HEK293 (cell line): ENCODE data around the gene PTGES3L.

ENCODE experiments used
- ATF2 ChIP-seq: fragments of 450-650 bp; formaldehyde crosslinking; IDR thresholded peaks from 2 replicates; pipeline ENCODE4 v1.5.1; 2016; ENCODE audit warnings: missing biosample characterization, missing genetic modification characterization, low read depth
- KLF1 ChIP-seq: fragments of 450-650 bp; formaldehyde crosslinking; IDR thresholded peaks from 2 replicates; pipeline ENCODE4 v1.5.1; 2016; ENCODE audit warnings: missing biosample characterization, missing genetic modification characterization
- MYNN ChIP-seq: fragments of 450-650 bp; formaldehyde crosslinking; IDR thresholded peaks from 2 replicates; pipeline ENCODE4 v1.5.1; 2016; ENCODE audit warnings: missing biosample characterization, missing genetic modification characterization, borderline replicate concordance
- OVOL3 ChIP-seq: fragments of 450-650 bp; formaldehyde crosslinking; IDR thresholded peaks from 2 replicates; pipeline ENCODE4 v1.5.1; 2016; ENCODE audit warnings: missing biosample characterization, missing genetic modification characterization
- SALL2 ChIP-seq: fragments of 450-650 bp; formaldehyde crosslinking; IDR thresholded peaks from 2 replicates; pipeline ENCODE4 v1.5.0; 2017; ENCODE audit warnings: missing biosample characterization, mild to moderate bottlenecking, missing genetic modification characterization, borderline replicate concordance
- SCRT1 ChIP-seq: fragments of 450-650 bp; formaldehyde crosslinking; IDR thresholded peaks from 2 replicates; pipeline ENCODE4 v1.5.1; 2016; ENCODE audit warnings: missing biosample characterization, missing genetic modification characterization, borderline replicate concordance
- ZBTB48 ChIP-seq: fragments of 450-650 bp; formaldehyde crosslinking; IDR thresholded peaks from 2 replicates; pipeline ENCODE4 v1.5.1; 2016; ENCODE audit warnings: missing biosample characterization, missing genetic modification characterization
- ZEB2 ChIP-seq: fragments of 450-650 bp; formaldehyde crosslinking; IDR thresholded peaks from 2 replicates; pipeline ENCODE4 v1.5.1; 2016; ENCODE audit warnings: missing biosample characterization, missing genetic modification characterization
- ZFP69B ChIP-seq: fragments of 450-650 bp; formaldehyde crosslinking; IDR thresholded peaks from 2 replicates; pipeline ENCODE4 v1.5.1; 2016; ENCODE audit warnings: missing biosample characterization, missing genetic modification characterization
- ZNF302 ChIP-seq: fragments of 450-650 bp; formaldehyde crosslinking; IDR thresholded peaks from 2 replicates; pipeline ENCODE4 v1.5.1; 2016; ENCODE audit warnings: missing biosample characterization, missing genetic modification characterization, low read depth
- ZNF311 ChIP-seq: fragments of 450-650 bp; formaldehyde crosslinking; IDR thresholded peaks from 2 replicates; pipeline ENCODE4 v1.5.1; 2017; ENCODE audit warnings: missing biosample characterization, missing genetic modification characterization, borderline replicate concordance
- ZNF335 ChIP-seq: fragments of 450-650 bp; formaldehyde crosslinking; conservative IDR thresholded peaks from 2 replicates; pipeline ENCODE4 v1.5.1; 2016; ENCODE audit warnings: missing biosample characterization, missing genetic modification characterization
- ZNF510 ChIP-seq: fragments of 450-650 bp; formaldehyde crosslinking; IDR thresholded peaks from 2 replicates; pipeline ENCODE4 v1.5.1; 2018; ENCODE audit warnings: mild to moderate bottlenecking, missing genetic modification characterization, missing biosample characterization; ENCODE audit not compliant: insufficient replicate concordance
- ZNF571 ChIP-seq: fragments of 450-650 bp; formaldehyde crosslinking; IDR thresholded peaks from 2 replicates; pipeline ENCODE4 v1.5.0; 2017; ENCODE audit warnings: missing biosample characterization, missing genetic modification characterization
- ZNF624 ChIP-seq: fragments of 450-650 bp; formaldehyde crosslinking; IDR thresholded peaks from 2 replicates; pipeline ENCODE4 v1.5.1; 2017; ENCODE audit warnings: missing biosample characterization, missing genetic modification characterization
- ZNF626 ChIP-seq: fragments of 450-650 bp; sonication (Bioruptor Pico); formaldehyde crosslinking; IDR thresholded peaks from 2 replicates; pipeline ENCODE4 v1.5.1; 2018; ENCODE audit warnings: missing biosample characterization, missing genetic modification characterization, inconsistent platforms
- TF ChIP-seq, protein P1 (sequence below): IDR thresholded peaks from 2 replicates; pipeline ENCODE4 v1.6.1; 2011; ENCODE audit warnings: mild to moderate bottlenecking, low read depth, low read length, borderline replicate concordance
- TF ChIP-seq, protein P2 (sequence below): fragments of 450-650 bp; formaldehyde crosslinking; IDR thresholded peaks from 2 replicates; pipeline ENCODE4 v1.5.1; 2016; ENCODE audit warnings: missing biosample characterization, missing genetic modification characterization
- TF ChIP-seq, protein P3 (sequence below): fragments of 450-650 bp; formaldehyde crosslinking; IDR thresholded peaks from 2 replicates; pipeline ENCODE4 v1.5.1; 2016; ENCODE audit warnings: missing biosample characterization, missing genetic modification characterization
- TF ChIP-seq, protein P4 (sequence below): fragments of 450-650 bp; formaldehyde crosslinking; IDR thresholded peaks from 2 replicates; pipeline ENCODE4 v1.5.1; 2016; ENCODE audit warnings: missing biosample characterization, missing genetic modification characterization, borderline replicate concordance
- TF ChIP-seq, protein P5 (sequence below): fragments of 450-650 bp; formaldehyde crosslinking; IDR thresholded peaks from 2 replicates; pipeline ENCODE4 v1.5.1; 2016; ENCODE audit warnings: missing biosample characterization, missing genetic modification characterization
- TF ChIP-seq, protein P6 (sequence below): fragments of 450-650 bp; formaldehyde crosslinking; IDR thresholded peaks from 2 replicates; pipeline ENCODE4 v1.5.1; 2016; ENCODE audit warnings: missing biosample characterization, missing genetic modification characterization

Gene PTGES3L

GRCh38 chr17:43021741-43022512 is 42.0 kb upstream of the PTGES3L start, which contains the start of gene VAT1 (continued):
- TF ChIP-seq ZNF510 (tag by site-specific recombination) (no peak), MYNN (tag by site-specific recombination) (no peak), ZNF624 (tag by site-specific recombination) (no peak), ZEB2 (tag by site-specific recombination) (peak; percentile 91), OVOL3 (tag by site-specific recombination) (no peak), ZNF571 (tag by site-specific recombination) (no peak), ZNF626 (tag by site-specific recombination) (no peak), ZNF311 (tag by site-specific recombination) (no peak), ZNF302 (tag by site-specific recombination) (no peak), KLF1 (peak; percentile 44), ZBTB48 (peak; percentile 65), SCRT1 (tag by site-specific recombination) (no peak), ZFP69B (tag by site-specific recombination) (0 out of 2 replicates have a peak, but pooled peaks have one; percentile 53), ATF2 (tag by site-specific recombination) (no peak), SALL2 (tag by site-specific recombination) (no peak), ZNF335 (tag by site-specific recombination) (peak; percentile 46)
- TF ChIP-seq, protein P1, sequence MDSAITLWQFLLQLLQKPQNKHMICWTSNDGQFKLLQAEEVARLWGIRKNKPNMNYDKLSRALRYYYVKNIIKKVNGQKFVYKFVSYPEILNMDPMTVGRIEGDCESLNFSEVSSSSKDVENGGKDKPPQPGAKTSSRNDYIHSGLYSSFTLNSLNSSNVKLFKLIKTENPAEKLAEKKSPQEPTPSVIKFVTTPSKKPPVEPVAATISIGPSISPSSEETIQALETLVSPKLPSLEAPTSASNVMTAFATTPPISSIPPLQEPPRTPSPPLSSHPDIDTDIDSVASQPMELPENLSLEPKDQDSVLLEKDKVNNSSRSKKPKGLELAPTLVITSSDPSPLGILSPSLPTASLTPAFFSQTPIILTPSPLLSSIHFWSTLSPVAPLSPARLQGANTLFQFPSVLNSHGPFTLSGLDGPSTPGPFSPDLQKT: no peak
- TF ChIP-seq, protein P2, sequence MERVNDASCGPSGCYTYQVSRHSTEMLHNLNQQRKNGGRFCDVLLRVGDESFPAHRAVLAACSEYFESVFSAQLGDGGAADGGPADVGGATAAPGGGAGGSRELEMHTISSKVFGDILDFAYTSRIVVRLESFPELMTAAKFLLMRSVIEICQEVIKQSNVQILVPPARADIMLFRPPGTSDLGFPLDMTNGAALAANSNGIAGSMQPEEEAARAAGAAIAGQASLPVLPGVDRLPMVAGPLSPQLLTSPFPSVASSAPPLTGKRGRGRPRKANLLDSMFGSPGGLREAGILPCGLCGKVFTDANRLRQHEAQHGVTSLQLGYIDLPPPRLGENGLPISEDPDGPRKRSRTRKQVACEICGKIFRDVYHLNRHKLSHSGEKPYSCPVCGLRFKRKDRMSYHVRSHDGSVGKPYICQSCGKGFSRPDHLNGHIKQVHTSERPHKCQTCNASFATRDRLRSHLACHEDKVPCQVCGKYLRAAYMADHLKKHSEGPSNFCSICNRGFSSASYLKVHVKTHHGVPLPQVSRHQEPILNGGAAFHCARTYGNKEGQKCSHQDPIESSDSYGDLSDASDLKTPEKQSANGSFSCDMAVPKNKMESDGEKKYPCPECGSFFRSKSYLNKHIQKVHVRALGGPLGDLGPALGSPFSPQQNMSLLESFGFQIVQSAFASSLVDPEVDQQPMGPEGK: peak; percentile 44; the same call in 1 of the 2 replicates
- TF ChIP-seq, protein P3, sequence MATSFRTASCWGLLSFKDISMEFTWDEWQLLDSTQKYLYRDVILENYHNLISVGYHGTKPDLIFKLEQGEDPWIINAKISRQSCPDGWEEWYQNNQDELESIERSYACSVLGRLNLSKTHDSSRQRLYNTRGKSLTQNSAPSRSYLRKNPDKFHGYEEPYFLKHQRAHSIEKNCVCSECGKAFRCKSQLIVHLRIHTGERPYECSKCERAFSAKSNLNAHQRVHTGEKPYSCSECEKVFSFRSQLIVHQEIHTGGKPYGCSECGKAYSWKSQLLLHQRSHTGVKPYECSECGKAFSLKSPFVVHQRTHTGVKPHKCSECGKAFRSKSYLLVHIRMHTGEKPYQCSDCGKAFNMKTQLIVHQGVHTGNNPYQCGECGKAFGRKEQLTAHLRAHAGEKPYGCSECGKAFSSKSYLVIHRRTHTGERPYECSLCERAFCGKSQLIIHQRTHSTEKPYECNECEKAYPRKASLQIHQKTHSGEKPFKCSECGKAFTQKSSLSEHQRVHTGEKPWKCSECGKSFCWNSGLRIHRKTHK (tag by site-specific recombination): no peak
- TF ChIP-seq, protein P4, sequence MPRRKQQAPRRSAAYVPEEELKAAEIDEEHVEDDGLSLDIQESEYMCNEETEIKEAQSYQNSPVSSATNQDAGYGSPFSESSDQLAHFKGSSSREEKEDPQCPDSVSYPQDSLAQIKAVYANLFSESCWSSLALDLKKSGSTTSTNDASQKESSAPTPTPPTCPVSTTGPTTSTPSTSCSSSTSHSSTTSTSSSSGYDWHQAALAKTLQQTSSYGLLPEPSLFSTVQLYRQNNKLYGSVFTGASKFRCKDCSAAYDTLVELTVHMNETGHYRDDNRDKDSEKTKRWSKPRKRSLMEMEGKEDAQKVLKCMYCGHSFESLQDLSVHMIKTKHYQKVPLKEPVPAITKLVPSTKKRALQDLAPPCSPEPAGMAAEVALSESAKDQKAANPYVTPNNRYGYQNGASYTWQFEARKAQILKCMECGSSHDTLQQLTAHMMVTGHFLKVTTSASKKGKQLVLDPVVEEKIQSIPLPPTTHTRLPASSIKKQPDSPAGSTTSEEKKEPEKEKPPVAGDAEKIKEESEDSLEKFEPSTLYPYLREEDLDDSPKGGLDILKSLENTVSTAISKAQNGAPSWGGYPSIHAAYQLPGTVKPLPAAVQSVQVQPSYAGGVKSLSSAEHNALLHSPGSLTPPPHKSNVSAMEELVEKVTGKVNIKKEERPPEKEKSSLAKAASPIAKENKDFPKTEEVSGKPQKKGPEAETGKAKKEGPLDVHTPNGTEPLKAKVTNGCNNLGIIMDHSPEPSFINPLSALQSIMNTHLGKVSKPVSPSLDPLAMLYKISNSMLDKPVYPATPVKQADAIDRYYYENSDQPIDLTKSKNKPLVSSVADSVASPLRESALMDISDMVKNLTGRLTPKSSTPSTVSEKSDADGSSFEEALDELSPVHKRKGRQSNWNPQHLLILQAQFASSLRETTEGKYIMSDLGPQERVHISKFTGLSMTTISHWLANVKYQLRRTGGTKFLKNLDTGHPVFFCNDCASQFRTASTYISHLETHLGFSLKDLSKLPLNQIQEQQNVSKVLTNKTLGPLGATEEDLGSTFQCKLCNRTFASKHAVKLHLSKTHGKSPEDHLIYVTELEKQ (tag by site-specific recombination): no peak
- TF ChIP-seq, protein P5, sequence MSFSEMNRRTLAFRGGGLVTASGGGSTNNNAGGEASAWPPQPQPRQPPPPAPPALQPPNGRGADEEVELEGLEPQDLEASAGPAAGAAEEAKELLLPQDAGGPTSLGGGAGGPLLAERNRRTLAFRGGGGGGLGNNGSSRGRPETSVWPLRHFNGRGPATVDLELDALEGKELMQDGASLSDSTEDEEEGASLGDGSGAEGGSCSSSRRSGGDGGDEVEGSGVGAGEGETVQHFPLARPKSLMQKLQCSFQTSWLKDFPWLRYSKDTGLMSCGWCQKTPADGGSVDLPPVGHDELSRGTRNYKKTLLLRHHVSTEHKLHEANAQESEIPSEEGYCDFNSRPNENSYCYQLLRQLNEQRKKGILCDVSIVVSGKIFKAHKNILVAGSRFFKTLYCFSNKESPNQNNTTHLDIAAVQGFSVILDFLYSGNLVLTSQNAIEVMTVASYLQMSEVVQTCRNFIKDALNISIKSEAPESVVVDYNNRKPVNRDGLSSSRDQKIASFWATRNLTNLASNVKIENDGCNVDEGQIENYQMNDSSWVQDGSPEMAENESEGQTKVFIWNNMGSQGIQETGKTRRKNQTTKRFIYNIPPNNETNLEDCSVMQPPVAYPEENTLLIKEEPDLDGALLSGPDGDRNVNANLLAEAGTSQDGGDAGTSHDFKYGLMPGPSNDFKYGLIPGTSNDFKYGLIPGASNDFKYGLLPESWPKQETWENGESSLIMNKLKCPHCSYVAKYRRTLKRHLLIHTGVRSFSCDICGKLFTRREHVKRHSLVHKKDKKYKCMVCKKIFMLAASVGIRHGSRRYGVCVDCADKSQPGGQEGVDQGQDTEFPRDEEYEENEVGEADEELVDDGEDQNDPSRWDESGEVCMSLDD: no peak
- TF ChIP-seq, protein P6, sequence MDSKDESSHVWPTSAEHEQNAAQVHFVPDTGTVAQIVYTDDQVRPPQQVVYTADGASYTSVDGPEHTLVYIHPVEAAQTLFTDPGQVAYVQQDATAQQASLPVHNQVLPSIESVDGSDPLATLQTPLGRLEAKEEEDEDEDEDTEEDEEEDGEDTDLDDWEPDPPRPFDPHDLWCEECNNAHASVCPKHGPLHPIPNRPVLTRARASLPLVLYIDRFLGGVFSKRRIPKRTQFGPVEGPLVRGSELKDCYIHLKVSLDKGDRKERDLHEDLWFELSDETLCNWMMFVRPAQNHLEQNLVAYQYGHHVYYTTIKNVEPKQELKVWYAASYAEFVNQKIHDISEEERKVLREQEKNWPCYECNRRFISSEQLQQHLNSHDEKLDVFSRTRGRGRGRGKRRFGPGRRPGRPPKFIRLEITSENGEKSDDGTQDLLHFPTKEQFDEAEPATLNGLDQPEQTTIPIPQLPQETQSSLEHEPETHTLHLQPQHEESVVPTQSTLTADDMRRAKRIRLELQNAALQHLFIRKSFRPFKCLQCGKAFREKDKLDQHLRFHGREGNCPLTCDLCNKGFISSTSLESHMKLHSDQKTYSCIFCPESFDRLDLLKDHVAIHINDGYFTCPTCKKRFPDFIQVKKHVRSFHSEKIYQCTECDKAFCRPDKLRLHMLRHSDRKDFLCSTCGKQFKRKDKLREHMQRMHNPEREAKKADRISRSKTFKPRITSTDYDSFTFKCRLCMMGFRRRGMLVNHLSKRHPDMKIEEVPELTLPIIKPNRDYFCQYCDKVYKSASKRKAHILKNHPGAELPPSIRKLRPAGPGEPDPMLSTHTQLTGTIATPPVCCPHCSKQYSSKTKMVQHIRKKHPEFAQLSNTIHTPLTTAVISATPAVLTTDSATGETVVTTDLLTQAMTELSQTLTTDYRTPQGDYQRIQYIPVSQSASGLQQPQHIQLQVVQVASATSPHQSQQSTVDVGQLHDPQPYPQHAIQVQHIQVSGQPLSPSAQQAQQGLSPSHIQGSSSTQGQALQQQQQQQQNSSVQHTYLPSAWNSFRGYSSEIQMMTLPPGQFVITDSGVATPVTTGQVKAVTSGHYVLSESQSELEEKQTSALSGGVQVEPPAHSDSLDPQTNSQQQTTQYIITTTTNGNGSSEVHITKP (tag by site-specific recombination): peak; percentile 53; the same call in 1 of the 2 replicates
